Upper lobe of left lung (tissue), 4 donors: ENCODE results near the gene ACMSD.

Experiments used
- POLR2A ChIP-seq, 4 donors: fragments of 450-650 bp; IDR thresholded peaks; one replicate each; pipeline ENCODE4 v1.5.1; 2016 to 2017; ENCODE audit warnings: antibody characterized with exemption in 4 of 4, mild to moderate bottlenecking in 2 of 4
- TF ChIP-seq, protein P1 (sequence below), 6 experiments: fragments of 450-650 bp in 4 of 6; fragments of 200-600 bp in 2 of 6; sonication (generic) in 2 of 6; IDR thresholded peaks; one replicate each; pipeline ENCODE4 v1.5.1; 2016 to 2019; ENCODE audit warnings: antibody characterized with exemption in 6 of 6

DNA sequence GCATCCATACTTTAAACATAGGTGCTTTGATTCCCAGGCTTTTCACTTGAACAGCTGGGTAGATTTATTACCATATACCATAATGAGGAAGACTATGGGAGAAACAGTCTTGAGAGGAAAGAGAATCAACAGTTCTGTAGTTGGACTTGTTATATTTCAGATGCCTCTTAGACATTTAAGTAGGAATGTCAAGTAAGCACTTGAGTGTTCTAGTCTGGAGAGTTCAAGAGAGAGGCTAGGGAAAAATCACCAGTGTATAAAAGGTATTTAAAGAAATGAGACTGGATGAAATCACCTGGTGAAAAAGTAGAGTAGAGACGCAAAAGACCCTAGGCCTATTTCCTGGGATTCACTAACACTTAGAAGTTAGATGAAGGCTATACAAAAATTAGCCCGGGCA is 66.8 kb downstream of the ACMSD start:
- no peak for TF ChIP-seq POLR2A (IDR thresholded peaks at IDR 0.05)
- TF ChIP-seq, protein P1, sequence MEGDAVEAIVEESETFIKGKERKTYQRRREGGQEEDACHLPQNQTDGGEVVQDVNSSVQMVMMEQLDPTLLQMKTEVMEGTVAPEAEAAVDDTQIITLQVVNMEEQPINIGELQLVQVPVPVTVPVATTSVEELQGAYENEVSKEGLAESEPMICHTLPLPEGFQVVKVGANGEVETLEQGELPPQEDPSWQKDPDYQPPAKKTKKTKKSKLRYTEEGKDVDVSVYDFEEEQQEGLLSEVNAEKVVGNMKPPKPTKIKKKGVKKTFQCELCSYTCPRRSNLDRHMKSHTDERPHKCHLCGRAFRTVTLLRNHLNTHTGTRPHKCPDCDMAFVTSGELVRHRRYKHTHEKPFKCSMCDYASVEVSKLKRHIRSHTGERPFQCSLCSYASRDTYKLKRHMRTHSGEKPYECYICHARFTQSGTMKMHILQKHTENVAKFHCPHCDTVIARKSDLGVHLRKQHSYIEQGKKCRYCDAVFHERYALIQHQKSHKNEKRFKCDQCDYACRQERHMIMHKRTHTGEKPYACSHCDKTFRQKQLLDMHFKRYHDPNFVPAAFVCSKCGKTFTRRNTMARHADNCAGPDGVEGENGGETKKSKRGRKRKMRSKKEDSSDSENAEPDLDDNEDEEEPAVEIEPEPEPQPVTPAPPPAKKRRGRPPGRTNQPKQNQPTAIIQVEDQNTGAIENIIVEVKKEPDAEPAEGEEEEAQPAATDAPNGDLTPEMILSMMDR (IDR thresholded peaks at IDR 0.05) = no peak
